HG03196 (cell line): ENCODE results near the gene NXT1.

ENCODE experiments used
- ATAC-seq: cut with Tn5 transposase; IDR thresholded peaks from one replicate; pipeline ENCODE4 v1.9.1; 2021; ENCODE audit not compliant: unreplicated experiment

Gene NXT1

DNA sequence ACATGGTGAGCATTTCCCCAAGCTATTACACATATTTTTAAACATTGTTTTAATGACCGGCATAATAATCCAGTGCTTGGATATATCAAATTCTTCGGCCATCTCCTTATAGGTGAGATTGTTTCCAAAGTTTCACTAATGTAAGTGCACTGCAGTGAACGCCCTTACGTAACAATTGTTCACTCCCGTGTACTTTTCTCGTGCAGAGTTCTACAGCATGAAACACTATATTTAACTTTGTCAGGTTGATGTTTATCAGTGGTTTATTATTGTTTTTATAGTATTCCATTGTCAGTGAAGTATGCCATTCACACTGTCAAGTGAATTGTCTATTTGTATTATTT, 7.9 kb downstream of the NXT1 start:
- no peak for ATAC-seq

DNA sequence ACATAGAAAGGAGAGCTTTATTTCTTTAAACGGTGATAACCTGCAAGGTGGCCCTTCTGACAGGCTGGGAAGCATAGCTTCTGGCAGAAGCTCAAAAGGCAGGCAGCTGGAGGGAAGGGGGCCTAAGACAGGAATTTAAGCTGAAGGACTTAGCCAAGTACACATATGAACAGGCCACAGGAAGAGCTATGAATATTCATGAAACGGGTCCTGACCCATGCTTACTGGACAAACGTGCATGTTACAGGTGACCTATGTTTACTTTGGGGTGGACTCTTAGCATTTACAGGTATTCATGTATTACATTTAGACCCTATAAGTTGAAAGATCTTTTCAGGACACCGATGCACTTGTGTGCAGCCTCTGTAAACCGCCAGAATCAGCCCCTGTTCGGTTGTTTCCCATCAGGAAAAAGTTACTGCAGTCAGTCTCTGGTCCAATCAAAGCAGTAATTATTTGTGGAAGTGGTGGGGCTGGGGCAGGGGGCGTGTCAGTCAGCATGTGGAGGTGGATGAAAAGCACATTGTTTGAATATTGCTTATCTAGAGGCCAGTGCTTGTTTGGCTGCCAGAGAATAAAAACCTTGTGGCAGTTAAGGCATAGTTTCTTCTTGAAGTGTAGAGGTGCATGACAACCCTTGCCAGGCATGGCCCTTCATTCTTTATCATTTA, 8.5 kb downstream of the NXT1 start:
- ATAC-seq, result no peak

DNA sequence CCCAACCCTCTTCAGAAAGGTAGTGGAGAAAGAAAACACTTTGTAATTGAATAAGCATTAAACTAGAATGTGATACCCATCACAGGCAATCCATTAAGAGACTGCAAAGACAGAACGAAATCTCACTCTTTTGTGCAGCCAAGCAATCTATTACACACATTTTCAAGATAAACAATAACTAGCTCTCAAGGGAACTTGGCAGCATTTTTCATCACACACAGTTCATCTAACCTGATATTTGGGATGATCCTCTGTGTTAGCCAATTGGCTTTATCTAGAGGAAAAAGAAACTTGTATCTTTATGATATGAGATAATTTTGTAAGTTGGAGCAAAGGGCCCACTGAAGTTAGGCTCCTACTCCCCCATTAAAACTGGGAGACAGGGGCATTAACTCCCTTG, 9.9 kb downstream of the NXT1 start:
- no peak for ATAC-seq

GRCh38 chr20:23361119-23361475, 10.5 kb downstream of the NXT1 start:
- no peak for ATAC-seq

DNA sequence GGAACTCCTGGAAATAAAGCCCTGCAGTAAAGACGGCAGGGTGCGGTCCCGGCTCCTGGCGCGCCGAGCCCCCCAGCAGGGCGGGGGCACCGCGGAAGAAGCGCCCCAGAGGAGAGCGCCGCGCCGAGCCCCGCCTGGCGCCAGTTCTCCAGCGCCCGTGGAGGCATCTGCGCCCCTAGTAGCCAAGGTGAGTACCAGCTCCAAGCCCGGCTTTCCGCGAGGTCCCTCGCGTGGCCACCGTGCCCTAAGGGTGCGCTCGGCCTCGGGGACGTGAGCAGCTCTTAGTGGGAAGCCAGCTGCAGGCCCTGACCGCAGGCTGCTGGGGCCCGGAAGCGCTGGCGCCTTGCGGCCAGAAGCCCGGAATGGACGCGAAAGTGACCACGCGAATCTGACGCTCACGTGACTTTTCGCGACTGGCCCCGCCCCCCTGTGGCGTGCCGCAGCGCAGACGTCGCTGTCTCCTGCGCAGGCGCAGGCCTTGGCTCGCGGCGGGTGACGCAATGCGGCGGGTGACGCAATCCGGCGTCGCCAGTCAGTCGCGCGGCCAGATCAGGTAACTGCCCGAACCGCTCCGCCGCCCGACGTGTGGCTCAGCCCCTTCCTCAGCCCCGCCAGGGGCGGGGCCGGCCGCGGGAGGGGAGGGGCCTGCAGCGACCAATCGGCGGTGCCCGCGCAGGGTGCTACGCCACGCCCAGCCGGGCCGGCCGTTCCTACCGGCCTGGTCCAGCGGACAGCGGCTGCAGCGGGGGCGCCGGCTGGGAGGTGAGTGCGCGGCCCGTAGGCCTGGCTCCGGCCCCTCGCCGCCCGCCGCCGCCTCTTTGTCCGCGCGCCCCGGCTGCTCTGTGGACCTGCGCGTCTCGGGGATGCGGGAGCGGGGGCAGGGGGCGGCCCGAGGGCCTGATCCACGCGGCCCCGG, 11.1 kb downstream of the NXT1 start, which contains the start of gene GZF1:
GZF1 (plus strand) TSS at position 707 of the 916 bp plus-strand sequence. CDS start 2,202 bp downstream, outside the sequence.
- ATAC-seq, result peak; percentile 60

DNA sequence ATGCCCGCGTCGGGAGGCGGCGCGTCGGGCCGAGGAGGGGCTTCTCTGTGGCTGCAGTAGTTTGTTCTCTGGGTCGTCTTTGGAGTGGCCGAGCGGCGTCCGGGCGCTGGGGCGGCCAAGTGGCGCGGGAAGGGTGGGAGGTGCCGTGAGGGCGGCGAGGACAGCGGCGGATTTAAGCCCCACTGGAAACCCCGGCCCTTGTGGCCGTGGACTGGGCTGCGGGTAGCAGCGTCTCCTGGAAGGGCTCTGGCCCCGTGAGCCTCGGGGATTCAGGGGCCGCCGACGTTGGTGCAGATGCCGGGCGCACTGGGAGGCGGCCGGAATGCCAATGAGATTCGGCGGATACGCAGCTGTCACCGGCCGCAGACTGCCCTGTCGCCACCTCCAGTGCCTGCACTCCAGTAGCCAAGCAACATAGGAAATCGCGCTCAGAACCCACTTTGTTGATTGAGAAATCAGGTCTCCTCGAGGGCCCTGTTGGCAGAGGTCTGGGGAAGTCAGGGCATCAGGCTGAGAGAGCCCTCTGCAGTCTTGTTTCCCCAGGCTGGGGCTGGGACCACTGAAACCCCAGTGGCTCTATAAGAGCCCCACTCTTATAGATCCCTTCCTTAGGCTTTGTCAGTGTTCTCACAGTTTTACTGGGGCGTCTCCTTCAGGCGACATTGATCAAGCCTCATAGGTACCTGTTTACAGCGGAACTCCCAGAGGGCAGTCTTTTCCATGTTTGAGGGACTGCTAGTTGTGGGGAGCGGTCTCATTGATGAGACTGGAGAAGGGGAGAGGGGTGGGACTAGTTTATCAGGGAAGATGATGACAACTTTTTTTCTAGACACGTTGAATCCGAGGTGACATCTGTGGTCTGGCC, 12.0 kb downstream of the NXT1 start:
- no peak for ATAC-seq

GRCh38 chr20:23363257-23363649, 12.7 kb downstream of the NXT1 start:
- no peak for ATAC-seq

- ATAC-seq, result no peak
Observed at GRCh38 chr20:23365390-23366165, 15.0 kb downstream of the NXT1 start.

DNA sequence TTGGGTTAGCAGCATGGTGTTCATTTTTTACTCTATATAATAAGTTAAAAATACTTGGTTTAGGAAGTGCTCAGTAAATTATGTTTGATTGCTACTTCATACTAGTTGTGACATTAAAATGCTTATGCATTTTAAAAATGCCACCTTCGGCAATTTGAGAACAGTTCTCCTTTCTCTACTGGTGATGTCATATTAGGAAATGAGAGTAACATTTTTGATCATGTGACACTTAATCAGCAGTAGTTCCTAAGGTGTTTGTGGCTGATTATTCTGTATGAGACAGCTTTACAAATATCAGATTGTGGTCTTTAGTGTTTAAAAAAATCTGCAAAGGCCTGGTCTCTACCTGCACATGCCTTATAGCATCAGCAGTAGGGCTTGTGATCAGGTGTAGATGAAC, 15.8 kb downstream of the NXT1 start:
- ATAC-seq, result no peak

DNA sequence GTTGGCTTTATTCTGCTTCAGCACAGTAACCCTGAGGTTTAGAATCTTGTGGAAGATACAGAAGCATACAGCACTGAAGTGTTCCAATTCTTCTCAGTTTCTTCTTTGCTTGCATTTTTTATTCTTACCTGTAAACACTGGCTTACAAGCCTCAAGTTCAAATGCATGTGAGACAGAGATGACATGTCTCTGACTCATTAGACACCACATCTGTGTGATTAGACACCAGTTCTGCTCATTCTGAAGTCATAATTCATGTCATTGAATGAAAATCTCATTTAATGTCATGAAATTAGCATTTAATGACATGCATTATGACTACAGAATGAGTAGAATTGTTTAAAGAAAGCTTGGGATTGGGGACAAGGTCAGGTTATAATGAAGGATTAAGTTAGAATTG, 17.2 kb downstream of the NXT1 start:
- ATAC-seq, result no peak

DNA sequence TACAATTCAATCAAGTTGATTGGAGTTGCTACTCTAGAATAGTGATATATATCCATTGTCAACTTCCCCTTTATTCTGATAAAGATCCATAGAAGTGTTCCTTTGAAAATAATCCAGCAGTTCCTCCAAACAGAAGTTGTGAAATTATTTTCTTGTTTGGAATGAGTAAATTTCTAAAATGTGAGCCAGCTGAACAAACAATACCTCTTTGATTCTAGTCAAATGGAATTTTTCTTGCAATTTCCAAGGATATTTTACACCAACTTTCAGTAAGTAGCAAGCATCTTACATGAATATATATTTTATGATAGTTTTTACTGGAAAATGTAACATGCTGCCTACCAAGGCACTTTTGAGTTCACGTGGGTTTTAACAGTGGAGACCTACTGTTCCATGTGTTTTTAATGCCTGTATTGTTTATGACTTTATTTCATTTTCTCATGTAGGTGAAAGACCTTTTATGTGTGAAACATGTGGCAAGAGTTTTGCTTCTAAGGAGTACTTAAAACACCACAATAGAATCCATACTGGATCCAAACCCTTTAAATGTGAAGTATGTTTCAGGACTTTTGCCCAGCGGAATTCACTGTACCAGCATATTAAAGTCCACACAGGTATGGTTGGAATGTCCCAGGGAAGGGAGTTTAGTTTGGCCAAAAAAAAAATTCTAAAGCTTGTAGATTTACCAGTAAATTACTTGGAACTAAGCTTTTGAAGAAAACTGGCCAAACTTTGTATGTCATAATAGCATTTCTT, 17.9 kb downstream of the NXT1 start:
- ATAC-seq, result no peak

DNA sequence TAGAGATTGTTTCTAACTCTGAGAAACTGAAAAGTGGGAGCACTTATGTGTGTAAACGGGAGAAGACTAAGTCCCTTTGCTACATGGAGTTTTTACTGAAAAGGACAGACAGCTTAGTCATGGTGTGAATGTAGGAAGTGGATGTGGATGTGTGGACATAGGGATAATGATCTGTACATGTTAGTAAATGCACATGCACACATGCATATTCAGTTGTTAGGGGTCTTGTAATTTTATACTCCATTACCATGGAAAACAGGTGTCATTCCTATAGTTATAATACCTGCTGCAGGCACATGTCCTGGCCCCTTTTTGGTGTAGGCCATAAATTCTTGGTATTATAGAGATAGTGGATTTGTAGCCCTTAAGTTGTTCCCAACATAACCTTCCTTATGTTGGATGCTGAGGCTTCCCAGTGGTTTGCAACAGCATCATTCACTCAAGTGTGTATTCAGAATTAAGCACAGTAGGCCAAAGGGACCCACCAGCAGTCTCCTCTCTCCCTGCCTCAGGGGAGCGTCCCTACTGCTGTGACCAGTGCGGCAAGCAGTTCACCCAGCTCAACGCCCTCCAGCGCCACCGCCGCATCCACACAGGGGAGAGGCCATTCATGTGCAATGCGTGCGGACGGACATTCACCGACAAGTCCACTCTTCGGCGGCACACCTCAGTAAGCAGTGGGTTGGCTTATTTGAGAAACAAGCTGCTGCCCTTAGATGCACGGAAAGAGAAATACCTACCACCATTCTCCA, 18.7 kb downstream of the NXT1 start:
- ATAC-seq, result no peak

DNA sequence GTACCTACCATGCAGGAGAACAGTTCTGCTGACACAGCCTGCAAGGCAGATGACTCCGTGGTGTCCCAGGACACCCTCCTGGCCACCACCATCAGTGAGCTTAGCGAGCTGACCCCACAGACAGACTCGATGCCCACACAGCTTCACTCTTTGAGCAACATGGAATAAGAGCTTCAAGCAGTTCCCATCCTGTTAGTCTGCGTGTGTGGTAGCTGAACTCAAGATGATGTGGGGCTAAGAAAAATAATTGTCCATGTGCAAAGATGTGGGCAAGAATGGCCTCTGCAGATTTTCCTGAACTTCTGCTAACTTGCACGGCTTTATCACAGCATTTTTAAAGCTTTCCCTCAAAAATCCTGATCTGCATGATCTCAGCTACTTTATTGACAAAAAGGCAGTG, 19.7 kb downstream of the NXT1 start:
- no peak for ATAC-seq

GRCh38 chr20:23370873-23371272, 20.3 kb downstream of the NXT1 start:
- no peak for ATAC-seq

GRCh38 chr20:23371496-23371895, 20.9 kb downstream of the NXT1 start:
- ATAC-seq, result no peak

DNA sequence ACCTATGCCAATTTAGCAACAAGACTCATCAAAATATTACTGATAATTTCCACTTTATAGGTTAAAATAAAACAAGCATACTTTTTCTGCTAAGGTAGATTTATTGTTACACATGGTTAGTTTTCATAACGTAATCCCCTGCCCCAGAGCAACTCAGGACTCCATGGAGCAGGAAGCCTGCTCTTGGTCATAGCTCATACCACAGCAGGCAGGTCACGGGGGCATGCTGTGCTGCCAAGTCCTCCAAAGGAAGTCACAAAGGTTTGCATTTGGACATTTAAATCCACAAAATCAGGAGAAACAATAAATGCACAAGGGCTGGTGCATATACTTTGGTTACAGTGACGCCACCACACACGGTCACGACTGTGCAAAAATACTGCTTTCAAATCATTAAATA, 23.9 kb downstream of the NXT1 start:
- no peak for ATAC-seq

GRCh38 chr20:23375827-23376226, 25.2 kb downstream of the NXT1 start:
- ATAC-seq, result no peak

GRCh38 chr20:23379772-23380171, 29.2 kb downstream of the NXT1 start:
- ATAC-seq, result no peak

DNA sequence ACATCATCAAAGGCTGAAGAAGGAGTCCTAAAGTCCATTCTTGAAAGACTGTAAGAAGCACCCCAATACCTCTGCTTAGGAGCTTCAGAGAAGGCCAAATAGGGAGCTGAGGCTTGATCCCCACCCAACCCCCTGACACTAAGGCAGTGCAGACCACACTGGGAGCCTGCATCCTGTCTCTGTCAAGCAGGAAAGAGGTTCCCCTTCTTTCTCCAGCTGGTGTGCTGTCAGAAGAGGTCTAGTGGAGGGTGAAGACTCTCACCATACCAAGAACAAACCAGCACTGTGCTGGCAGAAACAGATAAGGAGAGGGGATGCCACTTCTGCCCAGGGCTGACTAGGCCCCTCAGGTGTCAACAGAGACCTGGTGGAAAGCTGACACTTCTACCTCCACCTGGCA, 31.3 kb downstream of the NXT1 start:
- no peak for ATAC-seq
